Liver (tissue), 9 donors: ENCODE measurements around the gene SLC7A14. TPM values are rescaled to one million over a fixed set of nuclear protein-coding genes. Genes with fewer than 3 reads are reported as not detected.

Experiments
- DNase-seq: peaks from one replicate; pipeline ENCODE4 v3.0.0-alpha.2; 2017; ENCODE audit warnings: low spot score
- H3K27ac ChIP-seq, 2 donors: one replicate each; pipeline ENCODE4 v1.7.0; 2013; ENCODE audit warnings: inconsistent platforms in 2 of 2, low read length in 2 of 2, control low read depth in 1 of 2, low read depth in 1 of 2, mild to moderate bottlenecking in 1 of 2
- H3K27me3 ChIP-seq, 4 donors: one replicate each; pipeline versions ENCODE4 v1.6.1 to v1.7.0; 2013; ENCODE audit warnings: low read length in 3 of 4, inconsistent platforms in 1 of 4, mild to moderate bottlenecking in 1 of 4, moderate library complexity in 1 of 4; ENCODE audit not compliant: control insufficient read depth in 4 of 4, insufficient read depth in 4 of 4
- H3K36me3 ChIP-seq, 4 donors: one replicate each; pipeline versions ENCODE4 v1.6.1 to v1.7.0; 2013; ENCODE audit warnings: low read length in 3 of 4, mild to moderate bottlenecking in 3 of 4, low read depth in 1 of 4, moderate library complexity in 1 of 4; ENCODE audit not compliant: control insufficient read depth in 4 of 4, insufficient read depth in 3 of 4
- H3K4me1 ChIP-seq, 4 donors: one replicate each; pipeline versions ENCODE4 v1.6.1 to v1.7.0; 2013; ENCODE audit warnings: low read length in 3 of 4, mild to moderate bottlenecking in 3 of 4, moderate library complexity in 1 of 4; ENCODE audit not compliant: control insufficient read depth in 4 of 4, insufficient read depth in 4 of 4
- H3K4me3 ChIP-seq, 3 donors: one replicate each; pipeline versions ENCODE4 v1.6.1 to v1.7.0; 2013; ENCODE audit warnings: low read length in 3 of 3, control low read depth in 1 of 3, low read depth in 1 of 3, mild to moderate bottlenecking in 1 of 3
- H3K9ac ChIP-seq, 2 donors: one replicate each; pipeline ENCODE4 v1.7.0; 2013; ENCODE audit warnings: low read length in 2 of 2, mild to moderate bottlenecking in 2 of 2, moderate library complexity in 2 of 2, control low read depth in 1 of 2, low read depth in 1 of 2
- H3K9me3 ChIP-seq, 4 donors: one replicate each; pipeline versions ENCODE4 v1.6.1 to v1.7.0; 2013; ENCODE audit warnings: low read length in 3 of 4; ENCODE audit not compliant: control insufficient read depth in 4 of 4
- EGR1 ChIP-seq, 2 donors: IDR thresholded peaks; 2 replicates each; pipeline ENCODE4 v1.6.1; 2016 to 2018; ENCODE audit warnings: antibody characterized with exemption in 2 of 2, low read depth in 2 of 2
- FOXA1 ChIP-seq: IDR thresholded peaks from 2 replicates; pipeline ENCODE4 v1.6.1; 2016; ENCODE audit warnings: antibody characterized with exemption
- FOXA2 ChIP-seq: IDR thresholded peaks from 2 replicates; pipeline ENCODE4 v1.6.1; 2016; ENCODE audit warnings: antibody characterized with exemption
- GABPA ChIP-seq, 2 donors: IDR thresholded peaks in 1 of 2; conservative IDR thresholded peaks in 1 of 2; 2 replicates each; pipeline ENCODE4 v1.6.1; 2016; ENCODE audit warnings: antibody characterized with exemption in 2 of 2, mild to moderate bottlenecking in 1 of 2, moderate library complexity in 1 of 2
- HNF4A ChIP-seq, 2 donors: conservative IDR thresholded peaks; 2 replicates each; pipeline ENCODE4 v1.6.1; 2016; ENCODE audit warnings: antibody characterized with exemption in 2 of 2, mild to moderate bottlenecking in 2 of 2
- HNF4G ChIP-seq: IDR thresholded peaks from 2 replicates; pipeline ENCODE4 v1.6.1; 2016; ENCODE audit warnings: antibody characterized with exemption
- JUND ChIP-seq, 2 donors: IDR thresholded peaks; 2 replicates each; pipeline ENCODE4 v1.6.1; 2016; ENCODE audit warnings: antibody characterized with exemption in 2 of 2
- NR2F2 ChIP-seq: IDR thresholded peaks from 2 replicates; pipeline ENCODE4 v1.6.1; 2016; ENCODE audit warnings: antibody characterized with exemption
- RAD21 ChIP-seq, 2 donors: IDR thresholded peaks; 2 replicates each; pipeline ENCODE4 v1.6.1; 2016; ENCODE audit warnings: antibody characterized with exemption in 2 of 2, mild to moderate bottlenecking in 2 of 2
- RXRA ChIP-seq, 2 donors: IDR thresholded peaks; 2 replicates each; pipeline ENCODE4 v1.6.1; 2017 to 2018; ENCODE audit warnings: antibody characterized with exemption in 2 of 2, mild to moderate bottlenecking in 1 of 2
- SP1 ChIP-seq: IDR thresholded peaks from 2 replicates; pipeline ENCODE4 v1.6.1; 2018; ENCODE audit warnings: antibody characterized with exemption, mild to moderate bottlenecking
- TAF1 ChIP-seq: conservative IDR thresholded peaks from 2 replicates; pipeline ENCODE4 v1.6.1; 2016; ENCODE audit warnings: antibody characterized with exemption, mild to moderate bottlenecking
- YY1 ChIP-seq: IDR thresholded peaks from 2 replicates; pipeline ENCODE4 v1.6.1; 2016; ENCODE audit warnings: antibody characterized with exemption, mild to moderate bottlenecking
- WGBS: extraction: QIAGEN DNeasy Blood & Tissue Kit; methylation state at CpG from one replicate; pipeline ENCODE4 v1.1.7; 2013; 5-methylcytosine and 5-hydroxymethylcytosine counted together
- polyA plus RNA-seq, 2 donors: library from polyadenylated mRNA; stranded (reverse) in 1 of 2; unstranded in 1 of 2; fragments of 200-250 nt in 1 of 2; fragments of >200 nt in 1 of 2; fragmentation: Nextera tagmentation in 1 of 2; extraction: Ambion mirVana in 1 of 2; gene quantifications; one replicate each; pipeline versions ENCODE4 v1.2.1 to v1.2.3, GENCODE V29; 2013 to 2015
- total RNA-seq, 2 donors: library from RNA; depleted of rRNA; stranded (reverse); fragments of >200 nt; gene quantifications; one replicate each; pipeline ENCODE4 v1.2.3, GENCODE V29; 2014
- TF ChIP-seq, protein P1 (sequence below): fragments of 150-350 bp; IDR thresholded peaks from 2 replicates; pipeline ENCODE4 v1.5.1; 2017; ENCODE audit warnings: improper control_type of control experiment, low read depth, low read length; ENCODE audit not compliant: missing input control
- TF ChIP-seq, protein P2 (sequence below): IDR thresholded peaks from 2 replicates; pipeline ENCODE4 v1.6.1; 2016; ENCODE audit warnings: antibody characterized with exemption, mild to moderate bottlenecking
- TF ChIP-seq, protein P3 (sequence below): IDR thresholded peaks from 2 replicates; pipeline ENCODE4 v1.6.1; 2016; ENCODE audit warnings: antibody characterized with exemption
- TF ChIP-seq, protein P4 (sequence below): IDR thresholded peaks from 2 replicates; pipeline ENCODE4 v1.6.1; 2016; ENCODE audit warnings: antibody characterized with exemption
- TF ChIP-seq, protein P5 (sequence below): IDR thresholded peaks from 2 replicates; pipeline ENCODE4 v1.6.1; 2016; ENCODE audit warnings: antibody characterized with exemption
- donor health status: healthy.
- donor health status: healthy.
- donor health status: healthy.
- donor health status: healthy.
- donor health status: healthy.

The SLC7A14 gene
- total and polyA plus RNA-seq, 4 donors = under 0.01 to 0.01 (median under 0.01) TPM; not detected in 1

DNA sequence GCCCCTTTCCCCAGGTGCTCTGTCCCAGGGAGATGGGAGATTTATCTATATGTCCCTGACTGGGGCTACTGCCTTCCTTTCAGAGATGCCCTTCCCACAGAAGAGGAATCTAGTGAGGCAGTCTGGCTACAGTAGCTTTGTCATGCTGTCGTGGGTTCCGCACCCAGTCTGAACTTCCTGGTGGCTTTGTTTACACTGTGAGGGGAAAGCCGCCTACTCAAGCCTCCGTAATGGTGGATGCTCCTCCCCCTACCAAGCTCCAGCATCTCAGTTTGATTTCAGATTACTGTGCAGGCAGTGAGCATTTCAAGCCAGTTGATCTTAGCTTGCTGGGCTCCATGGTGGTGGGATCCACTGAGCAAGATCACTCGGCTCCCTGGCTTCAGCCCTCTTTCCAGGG, 35.4 kb upstream of the SLC7A14 start:
- Histone ChIP-seq H3K27me3 (no peaks in the 10 kb centered on the region), H3K27ac (no peak overlapping the region), H3K9ac (no peak overlapping the region), H3K4me1 (peaks cover 0 to 10% (median 8%) of the 10 kb centered on the region in 4 donors), H3K4me3 (no peak overlapping the region), H3K36me3 (no peaks in the 10 kb centered on the region), H3K9me3 (no peaks in the 10 kb centered on the region)
- no peak for TF ChIP-seq NR2F2
- no peak for TF ChIP-seq JUND (IDR thresholded peaks at IDR 0.05)
- no peak for TF ChIP-seq HNF4A (conservative IDR thresholded peaks at IDR 0.05)
- TF ChIP-seq YY1 = no peak
- TF ChIP-seq, protein P1, sequence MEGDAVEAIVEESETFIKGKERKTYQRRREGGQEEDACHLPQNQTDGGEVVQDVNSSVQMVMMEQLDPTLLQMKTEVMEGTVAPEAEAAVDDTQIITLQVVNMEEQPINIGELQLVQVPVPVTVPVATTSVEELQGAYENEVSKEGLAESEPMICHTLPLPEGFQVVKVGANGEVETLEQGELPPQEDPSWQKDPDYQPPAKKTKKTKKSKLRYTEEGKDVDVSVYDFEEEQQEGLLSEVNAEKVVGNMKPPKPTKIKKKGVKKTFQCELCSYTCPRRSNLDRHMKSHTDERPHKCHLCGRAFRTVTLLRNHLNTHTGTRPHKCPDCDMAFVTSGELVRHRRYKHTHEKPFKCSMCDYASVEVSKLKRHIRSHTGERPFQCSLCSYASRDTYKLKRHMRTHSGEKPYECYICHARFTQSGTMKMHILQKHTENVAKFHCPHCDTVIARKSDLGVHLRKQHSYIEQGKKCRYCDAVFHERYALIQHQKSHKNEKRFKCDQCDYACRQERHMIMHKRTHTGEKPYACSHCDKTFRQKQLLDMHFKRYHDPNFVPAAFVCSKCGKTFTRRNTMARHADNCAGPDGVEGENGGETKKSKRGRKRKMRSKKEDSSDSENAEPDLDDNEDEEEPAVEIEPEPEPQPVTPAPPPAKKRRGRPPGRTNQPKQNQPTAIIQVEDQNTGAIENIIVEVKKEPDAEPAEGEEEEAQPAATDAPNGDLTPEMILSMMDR = no peak
- no peak for TF ChIP-seq FOXA2
- no peak for TF ChIP-seq HNF4G
- TF ChIP-seq FOXA1 = no peak
- TF ChIP-seq GABPA (IDR thresholded peaks at IDR 0.05 in 1 of 2, conservative IDR thresholded peaks at IDR 0.05 in 1 of 2) = no peak
- TF ChIP-seq, protein P2, sequence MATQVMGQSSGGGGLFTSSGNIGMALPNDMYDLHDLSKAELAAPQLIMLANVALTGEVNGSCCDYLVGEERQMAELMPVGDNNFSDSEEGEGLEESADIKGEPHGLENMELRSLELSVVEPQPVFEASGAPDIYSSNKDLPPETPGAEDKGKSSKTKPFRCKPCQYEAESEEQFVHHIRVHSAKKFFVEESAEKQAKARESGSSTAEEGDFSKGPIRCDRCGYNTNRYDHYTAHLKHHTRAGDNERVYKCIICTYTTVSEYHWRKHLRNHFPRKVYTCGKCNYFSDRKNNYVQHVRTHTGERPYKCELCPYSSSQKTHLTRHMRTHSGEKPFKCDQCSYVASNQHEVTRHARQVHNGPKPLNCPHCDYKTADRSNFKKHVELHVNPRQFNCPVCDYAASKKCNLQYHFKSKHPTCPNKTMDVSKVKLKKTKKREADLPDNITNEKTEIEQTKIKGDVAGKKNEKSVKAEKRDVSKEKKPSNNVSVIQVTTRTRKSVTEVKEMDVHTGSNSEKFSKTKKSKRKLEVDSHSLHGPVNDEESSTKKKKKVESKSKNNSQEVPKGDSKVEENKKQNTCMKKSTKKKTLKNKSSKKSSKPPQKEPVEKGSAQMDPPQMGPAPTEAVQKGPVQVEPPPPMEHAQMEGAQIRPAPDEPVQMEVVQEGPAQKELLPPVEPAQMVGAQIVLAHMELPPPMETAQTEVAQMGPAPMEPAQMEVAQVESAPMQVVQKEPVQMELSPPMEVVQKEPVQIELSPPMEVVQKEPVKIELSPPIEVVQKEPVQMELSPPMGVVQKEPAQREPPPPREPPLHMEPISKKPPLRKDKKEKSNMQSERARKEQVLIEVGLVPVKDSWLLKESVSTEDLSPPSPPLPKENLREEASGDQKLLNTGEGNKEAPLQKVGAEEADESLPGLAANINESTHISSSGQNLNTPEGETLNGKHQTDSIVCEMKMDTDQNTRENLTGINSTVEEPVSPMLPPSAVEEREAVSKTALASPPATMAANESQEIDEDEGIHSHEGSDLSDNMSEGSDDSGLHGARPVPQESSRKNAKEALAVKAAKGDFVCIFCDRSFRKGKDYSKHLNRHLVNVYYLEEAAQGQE = no peak
- TF ChIP-seq TAF1 = no peak
- TF ChIP-seq, protein P3, sequence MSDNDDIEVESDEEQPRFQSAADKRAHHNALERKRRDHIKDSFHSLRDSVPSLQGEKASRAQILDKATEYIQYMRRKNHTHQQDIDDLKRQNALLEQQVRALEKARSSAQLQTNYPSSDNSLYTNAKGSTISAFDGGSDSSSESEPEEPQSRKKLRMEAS = no peak
- TF ChIP-seq RAD21 (IDR thresholded peaks at IDR 0.05) = no peak
- TF ChIP-seq, protein P4, sequence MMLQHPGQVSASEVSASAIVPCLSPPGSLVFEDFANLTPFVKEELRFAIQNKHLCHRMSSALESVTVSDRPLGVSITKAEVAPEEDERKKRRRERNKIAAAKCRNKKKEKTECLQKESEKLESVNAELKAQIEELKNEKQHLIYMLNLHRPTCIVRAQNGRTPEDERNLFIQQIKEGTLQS = no peak
- TF ChIP-seq RXRA (IDR thresholded peaks at IDR 0.05) = no peak
- TF ChIP-seq SP1 = no peak
- TF ChIP-seq, protein P5, sequence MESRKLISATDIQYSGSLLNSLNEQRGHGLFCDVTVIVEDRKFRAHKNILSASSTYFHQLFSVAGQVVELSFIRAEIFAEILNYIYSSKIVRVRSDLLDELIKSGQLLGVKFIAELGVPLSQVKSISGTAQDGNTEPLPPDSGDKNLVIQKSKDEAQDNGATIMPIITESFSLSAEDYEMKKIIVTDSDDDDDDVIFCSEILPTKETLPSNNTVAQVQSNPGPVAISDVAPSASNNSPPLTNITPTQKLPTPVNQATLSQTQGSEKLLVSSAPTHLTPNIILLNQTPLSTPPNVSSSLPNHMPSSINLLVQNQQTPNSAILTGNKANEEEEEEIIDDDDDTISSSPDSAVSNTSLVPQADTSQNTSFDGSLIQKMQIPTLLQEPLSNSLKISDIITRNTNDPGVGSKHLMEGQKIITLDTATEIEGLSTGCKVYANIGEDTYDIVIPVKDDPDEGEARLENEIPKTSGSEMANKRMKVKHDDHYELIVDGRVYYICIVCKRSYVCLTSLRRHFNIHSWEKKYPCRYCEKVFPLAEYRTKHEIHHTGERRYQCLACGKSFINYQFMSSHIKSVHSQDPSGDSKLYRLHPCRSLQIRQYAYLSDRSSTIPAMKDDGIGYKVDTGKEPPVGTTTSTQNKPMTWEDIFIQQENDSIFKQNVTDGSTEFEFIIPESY = no peak
- TF ChIP-seq EGR1 (IDR thresholded peaks at IDR 0.05; ENCODE audit: low read depth in 2 of 2) = no peak
- no peak for DNase-seq
- 86% methylated on average over 5 of the region's 5 CpGs for WGBS
